ENCODE measurements around the gene HECTD2. TPM values are rescaled to one million over a fixed set of nuclear protein-coding genes. Genes with fewer than 3 reads are reported as not detected.

Gene HECTD2
- total and polyA plus RNA-seq, 9 of the 15 experiments (the other 6 are each of a cell fraction or from before 2014, with no cell fraction given): 1.3 to 5.9 (median 3.9) TPM

DNA sequence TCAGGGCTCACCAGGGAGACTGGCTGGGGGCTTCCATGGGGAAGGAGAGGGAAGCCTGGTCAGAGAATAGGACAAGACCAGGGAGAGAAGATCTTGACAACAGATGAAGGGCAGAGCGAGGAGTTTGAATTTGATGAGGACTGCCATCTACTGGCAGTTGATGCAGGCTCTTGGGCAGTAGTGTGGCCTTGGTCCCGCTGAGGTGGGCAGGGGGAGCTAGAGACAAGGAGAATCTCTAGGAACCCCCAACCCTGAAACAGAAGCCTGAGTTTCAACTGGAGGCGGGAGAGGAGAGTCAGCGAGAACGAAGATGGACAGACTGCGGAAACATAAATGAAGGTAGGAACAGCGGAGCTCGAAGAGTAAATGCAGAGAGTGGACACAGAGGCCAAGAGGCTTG is 141.7 kb downstream of the HECTD2 start:
- H2AFZ ChIP-seq (ENCODE audit: low read depth, low read length): peak overlapping the region; percentile 67; the same call in 1 of the 2 replicates
- H3K4me3 ChIP-seq: no peak overlapping the region
- peak; percentile 96 for ATAC-seq
- H3K27ac ChIP-seq (ENCODE audit: extremely low read depth, low read depth, low read length): no peak overlapping the region
- ChIA-PET CTCF (ENCODE audit: low intra/inter-chr PET ratio) (interaction anchor here (0.7 to 3.0 kb wide), 9 partner anchors 37 to 254 kb away, joined by 3 to 21 read pairs (median 4); no protein-coding TSS in a partner anchor), POLR2A (no interaction called here)
- no peaks in the 10 kb centered on the region; a peak in 2 of 5 replicates for H3K4me1 ChIP-seq (replicated peaks in 1 of 2; ENCODE audit: control insufficient read depth in 2 of 2, insufficient read depth in 2 of 2, low read length in 2 of 2)
- in situ Hi-C loops (cut with MboI) (loop anchor here (5.0 kb wide), 1 partner anchor 140 kb away; no protein-coding TSS in a partner anchor), intact Hi-C loops (cut with micrococcal nuclease) (loop anchor here (1.0 to 5.0 kb wide), 7 partner anchors 35 to 253 kb away; no protein-coding TSS in a partner anchor)
- H3K79me2 ChIP-seq (ENCODE audit: control insufficient read depth, insufficient read depth, low read length): no peaks in the 10 kb centered on the region
- H3K4me2 ChIP-seq (ENCODE audit: insufficient read depth, low read length): no peak overlapping the region
- H3K9ac ChIP-seq (ENCODE audit: insufficient read depth in 1 of 2, low read depth in 2 of 2, low read length in 2 of 2): no peak overlapping the region
- no TSS peak for BruUV-seq (replicated peaks)
- WGBS (ENCODE audit: insufficient coverage, low coverage, missing lambda C conversion rate): 39% methylated on average over 5 of the region's 8 CpGs
- peak; percentile 27 to 74 (median 48) for DNase-seq (ENCODE audit: extremely low read depth in 1 of 4, low spot score in 3 of 4)
- no peaks in the 10 kb centered on the region for H3K27me3 ChIP-seq (ENCODE audit: control insufficient read depth in 2 of 2, insufficient read depth in 2 of 2, low read length in 2 of 2)
- H4K20me1 ChIP-seq (replicated peaks; ENCODE audit: control insufficient read depth, insufficient read depth, low read length): no peaks in the 10 kb centered on the region
- no peaks in the 10 kb centered on the region for H3K36me3 ChIP-seq (ENCODE audit: control insufficient read depth, insufficient read depth, low read length)
- H3K9me1 ChIP-seq (ENCODE audit: control insufficient read depth, insufficient read depth, low read length): no peaks in the 10 kb centered on the region
- no peaks in the 10 kb centered on the region for H3K9me3 ChIP-seq (replicated peaks; ENCODE audit: control insufficient read depth, insufficient read depth, low read depth, low read length)
- FAIRE-seq: peak; percentile 65
- no peak for TF ChIP-seq FOXJ3 (CRISPR knock-in tag; IDR thresholded peaks at IDR 0.05)
- 0 out of 2 replicates have a peak, but pooled peaks have one; percentile 26 for TF ChIP-seq JUND (IDR thresholded peaks at IDR 0.05; ENCODE audit: borderline replicate concordance, low read depth, low read length)
- TF ChIP-seq JUND (tag; IDR thresholded peaks at IDR 0.05; ENCODE audit: borderline replicate concordance, low read depth, low read length): peak; percentile 43; the same call in 1 of the 3 replicates
- TF ChIP-seq STAG1 (CRISPR knock-in tag; IDR thresholded peaks at IDR 0.05; ENCODE audit: borderline replicate concordance): peak; percentile 63; the same call in 1 of the 2 replicates
- TF ChIP-seq ZNF431 (CRISPR knock-in tag; IDR thresholded peaks at IDR 0.05): no peak
- TF ChIP-seq SMC3 (conservative IDR thresholded peaks at IDR 0.05; ENCODE audit: insufficient read depth, low read depth, low read length): peak; percentile 58; the same call in 1 of the 2 replicates
- TF ChIP-seq CTCF (IDR thresholded peaks at IDR 0.05 in 2 of 3, conservative IDR thresholded peaks at IDR 0.05 in 1 of 3; ENCODE audit: insufficient read depth in 2 of 3, low read depth in 1 of 3, low read length in 3 of 3): peak; percentile 85 to 99 (median 98)
- TF ChIP-seq MAFF (IDR thresholded peaks at IDR 0.05; ENCODE audit: low read length): no peak
- TF ChIP-seq CC2D1A (IDR thresholded peaks at IDR 0.05): peak; percentile 62; the same call in 1 of the 2 replicates
- TF ChIP-seq CREM (IDR thresholded peaks at IDR 0.05; ENCODE audit: low read depth): no peak
- TF ChIP-seq EHMT2 (IDR thresholded peaks at IDR 0.05): no peak
- peak; percentile 93 to 95 for TF ChIP-seq RAD21 (CRISPR knock-in tag; conservative IDR thresholded peaks at IDR 0.05 in 1 of 2, IDR thresholded peaks at IDR 0.05 in 1 of 2)
- TF ChIP-seq ARID2 (IDR thresholded peaks at IDR 0.05): peak; percentile 88
- no peak for TF ChIP-seq ZNF140 (CRISPR knock-in tag; IDR thresholded peaks at IDR 0.05)
- peak in 1 of 2 experiments; percentile 31; a peak in 1 of 4 replicates for TF ChIP-seq MAZ (CRISPR knock-in tag; conservative IDR thresholded peaks at IDR 0.05 in 1 of 2, IDR thresholded peaks at IDR 0.05 in 1 of 2)
- peak; percentile 52; the same call in 1 of the 2 replicates for TF ChIP-seq ZBTB7A (IDR thresholded peaks at IDR 0.05; ENCODE audit: borderline replicate concordance, control insufficient read depth, low read depth, low read length)
- TF ChIP-seq POLR2B (IDR thresholded peaks at IDR 0.05; ENCODE audit: low read depth, partially characterized antibody): no peak
- no peak for TF ChIP-seq FIP1L1 (IDR thresholded peaks at IDR 0.05; ENCODE audit: low read depth, low read length, poor library complexity, severe bottlenecking)
- peak; percentile 83 for TF ChIP-seq DEAF1 (CRISPR knock-in tag; IDR thresholded peaks at IDR 0.05)
- peak; percentile 62; the same call in 1 of the 2 replicates for TF ChIP-seq GATA2 (CRISPR knock-in tag; IDR thresholded peaks at IDR 0.05)

Measured in K562 (cell line).